DMS153 treated with DMSO at 0.1 percent for 48 hours (cell line): ENCODE results near the gene SPATC1L.
"Not testable (repeated sequence)": the region's sequence is repeated elsewhere in the genome, so short reads cannot be mapped to it uniquely, and the experiment has no call there.

Experiments
- DNase-seq: peaks from one replicate; lab custom pipeline; 2025; ENCODE audit not compliant: unreplicated experiment; lab: John Stamatoyannopoulos, UW

SPATC1L gene

DNA sequence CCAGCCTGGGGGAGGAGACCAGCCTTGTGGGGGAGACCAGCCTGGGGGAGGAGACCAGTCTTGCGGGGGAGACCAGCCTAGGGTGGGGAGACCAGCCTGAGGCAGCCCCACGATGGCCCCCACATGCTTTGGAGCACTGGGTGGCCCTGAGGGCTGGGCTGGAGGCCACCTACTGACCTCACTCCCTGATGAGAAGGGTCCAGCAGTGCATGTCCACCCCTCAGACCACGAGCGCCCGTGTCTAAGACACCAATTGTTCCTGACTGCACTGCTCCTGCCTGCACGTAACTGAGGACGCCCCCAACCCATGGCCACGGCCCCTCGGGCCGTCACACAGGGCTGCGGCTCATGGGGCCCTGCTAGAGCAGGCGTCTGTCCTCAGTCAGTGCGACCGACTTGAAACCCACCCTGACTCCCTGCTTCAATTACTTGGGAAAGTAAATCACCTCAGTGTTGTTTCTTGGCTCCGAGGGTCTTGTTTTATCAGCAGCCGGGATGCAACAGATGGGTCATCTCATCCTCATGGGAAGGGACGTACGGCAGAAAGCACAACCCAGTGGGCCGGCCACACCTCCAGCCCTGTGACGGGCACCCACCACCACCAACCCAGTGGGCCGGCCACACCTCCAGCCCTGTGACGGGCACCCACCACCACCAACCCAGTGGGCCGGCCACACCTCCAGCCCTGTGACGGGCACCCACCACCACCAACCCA, at the start of gene SPATC1L:
SPATC1L (minus strand) TSS at position 550 of the 715 bp plus-strand sequence. CDS start 1,643 bp downstream, outside the sequence.
- DNase-seq: no peak

GRCh38 chr21:46229923-46230260, 45.6 kb upstream of the SPATC1L start:
- no peak for DNase-seq

DNA sequence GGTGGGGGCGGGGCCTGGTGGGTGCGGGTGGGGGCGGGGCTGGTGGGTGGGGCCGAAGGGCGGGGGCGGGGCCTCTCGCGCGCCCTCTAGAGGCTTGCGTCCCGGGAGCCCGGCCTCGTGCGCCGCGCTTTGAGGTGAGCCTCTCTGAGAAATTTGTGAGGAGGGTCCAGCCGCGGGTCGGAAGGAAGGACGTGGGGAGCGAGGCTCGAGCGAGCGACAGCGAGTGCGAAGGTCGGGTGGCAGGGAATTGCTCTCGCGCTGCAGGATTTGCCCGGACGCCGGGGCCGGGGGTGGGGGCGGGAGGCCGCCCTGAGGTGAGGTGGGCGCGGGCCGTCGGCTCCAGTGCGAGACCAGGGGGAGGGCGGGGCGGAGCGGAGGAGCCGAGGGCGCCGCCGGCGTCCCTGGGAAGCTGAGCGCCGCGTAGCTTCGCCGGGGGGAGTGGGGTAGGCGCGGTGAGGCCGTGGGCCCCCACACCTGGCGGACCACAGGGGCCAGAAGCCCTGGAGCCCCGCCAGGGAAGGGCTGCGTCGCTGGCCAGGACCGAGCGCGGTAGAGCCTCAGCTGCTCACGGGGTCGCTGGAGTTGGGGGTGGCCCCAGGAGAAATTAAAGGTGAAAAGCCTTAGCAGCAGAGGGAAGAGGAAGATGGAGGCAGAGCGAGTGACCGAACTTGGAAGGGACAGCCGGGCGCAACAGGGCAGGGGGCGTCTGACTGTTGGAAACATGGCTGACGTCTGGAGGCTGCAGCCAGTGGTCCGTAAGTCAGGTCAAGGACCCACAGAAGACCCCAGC, 45.1 kb upstream of the SPATC1L start:
- DNase-seq: peak; percentile 20

- DNase-seq: peak; percentile 88
Measured at GRCh38 chr21:46228345-46229051, 44.2 kb upstream of the SPATC1L start, which contains the start of gene LSS. TSS of gene LSS (minus strand) at chr21:46228774. CDS start at chr21:46228745, 29 bp downstream.

DNA sequence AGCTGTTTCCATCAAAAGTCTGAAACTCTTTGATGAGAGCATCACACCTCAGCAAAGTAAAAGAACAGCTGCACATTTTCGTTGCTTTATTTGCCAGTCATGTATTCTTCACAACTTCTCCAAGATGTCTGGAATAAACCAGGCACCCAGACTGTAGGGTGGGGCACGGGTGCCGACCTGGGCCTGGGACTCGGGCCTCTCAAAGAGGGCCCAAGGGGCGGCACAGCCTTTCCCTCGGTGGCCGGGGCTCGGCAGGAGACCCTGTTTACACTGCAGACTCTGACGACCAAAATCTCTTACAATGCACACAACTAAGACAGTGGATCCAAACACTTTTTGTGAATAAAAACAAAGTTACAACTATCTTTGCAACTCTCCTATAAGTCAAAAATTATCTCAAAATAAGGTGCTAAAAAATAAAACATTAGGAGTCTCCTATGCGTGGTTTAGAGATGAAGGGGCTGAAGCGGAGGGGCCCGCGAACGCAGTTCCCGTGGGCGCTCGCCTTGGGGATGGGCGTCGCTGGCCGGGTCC, 43.6 kb upstream of the SPATC1L start:
- DNase-seq: no peak

DNA sequence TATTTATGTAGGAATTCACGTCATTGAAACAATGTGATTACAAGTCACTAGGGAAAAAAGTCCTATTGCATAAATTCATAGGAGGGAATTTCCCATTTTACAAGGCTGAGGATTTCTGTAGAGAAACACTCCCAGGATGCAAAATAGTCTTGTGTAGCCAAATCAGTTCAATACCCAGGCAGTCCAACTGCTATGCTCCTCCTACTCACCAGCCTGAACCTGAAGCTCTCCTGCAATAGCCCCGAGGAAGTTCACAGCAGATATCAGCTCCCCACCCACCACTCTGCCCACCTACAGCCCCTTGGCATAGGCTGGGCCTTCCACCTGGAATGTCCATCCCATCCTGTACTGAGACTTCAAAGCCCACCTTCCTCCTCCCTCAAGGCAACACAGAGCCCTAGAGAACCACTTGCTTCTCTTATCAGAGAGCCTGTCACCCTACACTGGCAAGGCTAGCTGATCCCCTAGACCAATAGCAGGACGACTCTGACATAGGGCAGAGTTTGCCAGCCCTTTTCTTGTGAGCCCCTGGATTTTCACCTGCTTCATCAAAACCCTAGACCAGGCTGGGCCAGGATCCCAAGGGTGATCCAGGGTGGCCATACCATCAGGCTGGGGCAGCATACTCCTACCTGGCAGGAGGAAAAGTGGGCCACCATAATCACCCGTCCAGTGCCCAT, 42.8 kb upstream of the SPATC1L start:
- DNase-seq: no peak

DNA sequence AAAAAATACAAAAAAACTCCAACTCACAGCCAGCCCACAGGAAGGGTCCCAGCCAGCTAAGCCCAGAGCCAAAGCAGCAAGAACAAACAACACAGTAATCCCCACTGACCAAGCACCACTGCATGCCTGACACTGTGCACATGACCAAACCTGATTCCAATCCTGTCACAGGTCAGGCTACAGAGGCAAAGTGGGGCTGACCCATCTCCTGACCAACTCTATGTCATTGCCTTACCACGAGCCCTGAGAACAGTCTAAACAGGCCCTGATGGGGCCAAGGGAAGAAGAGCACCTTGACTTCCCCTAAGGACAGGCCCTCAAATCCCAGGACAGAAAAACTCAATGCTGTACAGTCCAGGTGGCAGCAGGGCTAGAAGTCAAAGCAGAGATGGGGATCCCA, 41.9 kb upstream of the SPATC1L start:
- DNase-seq: no peak

GRCh38 chr21:46223661-46224060, 39.4 kb upstream of the SPATC1L start:
- DNase-seq: not testable (repeated sequence)

DNA sequence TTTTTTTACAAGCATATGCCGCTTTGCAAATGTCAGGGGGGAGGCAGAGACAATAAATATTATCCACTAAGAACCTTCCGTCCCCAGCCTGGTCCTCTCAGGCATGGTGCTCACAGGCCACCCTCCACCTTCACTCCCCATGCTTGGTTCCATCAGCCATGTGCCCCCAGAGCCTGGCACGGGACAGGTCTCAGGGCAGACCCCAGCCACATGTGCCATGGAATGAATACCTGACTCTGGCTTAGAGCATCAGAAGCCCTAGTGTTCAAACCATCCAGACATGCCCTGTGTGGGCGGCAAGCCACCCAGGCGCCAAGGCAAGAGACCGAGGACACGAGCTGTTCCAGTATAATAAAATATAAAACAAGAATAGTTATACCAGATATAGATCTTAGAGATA, 39.0 kb upstream of the SPATC1L start:
- DNase-seq: no peak

- DNase-seq: no peak
Measured at GRCh38 chr21:46222436-46223116, 38.3 kb upstream of the SPATC1L start.

DNA sequence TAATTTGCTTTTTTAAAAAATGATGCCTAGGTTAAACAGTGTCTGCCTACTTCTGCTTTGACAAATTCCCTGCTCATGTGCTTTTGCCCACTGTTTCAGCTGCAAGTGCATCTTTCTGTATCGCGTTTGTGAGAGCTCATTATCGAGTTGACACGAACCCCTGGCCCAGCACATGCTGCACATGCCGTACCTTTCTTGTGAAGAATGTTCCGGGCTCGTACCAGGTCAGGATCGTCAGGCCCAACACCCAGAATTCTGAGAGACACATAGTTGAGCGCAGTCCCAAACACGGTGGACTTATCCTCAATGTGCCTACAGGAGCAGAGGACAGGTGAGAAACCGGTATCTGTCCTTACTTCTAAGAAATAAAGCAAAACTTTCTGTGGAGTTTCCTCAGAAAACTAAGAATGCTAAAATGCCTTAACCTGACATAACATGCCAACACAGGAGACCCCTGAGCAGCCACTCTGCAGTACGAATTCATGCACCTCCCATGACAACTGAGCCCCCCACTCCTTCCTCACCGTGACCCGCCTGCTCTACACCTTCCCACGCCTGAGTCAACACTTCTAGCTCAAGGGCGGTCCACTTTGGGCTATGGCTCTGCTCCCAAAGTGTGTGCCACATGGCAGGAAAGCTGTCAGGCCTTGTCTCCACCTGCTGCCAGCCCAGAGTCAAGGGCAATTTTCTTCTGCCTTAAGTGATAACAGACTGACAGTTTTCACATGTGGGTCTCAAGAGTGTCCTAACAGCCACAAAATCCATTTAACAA, 37.6 kb upstream of the SPATC1L start:
- no peak for DNase-seq

DNA sequence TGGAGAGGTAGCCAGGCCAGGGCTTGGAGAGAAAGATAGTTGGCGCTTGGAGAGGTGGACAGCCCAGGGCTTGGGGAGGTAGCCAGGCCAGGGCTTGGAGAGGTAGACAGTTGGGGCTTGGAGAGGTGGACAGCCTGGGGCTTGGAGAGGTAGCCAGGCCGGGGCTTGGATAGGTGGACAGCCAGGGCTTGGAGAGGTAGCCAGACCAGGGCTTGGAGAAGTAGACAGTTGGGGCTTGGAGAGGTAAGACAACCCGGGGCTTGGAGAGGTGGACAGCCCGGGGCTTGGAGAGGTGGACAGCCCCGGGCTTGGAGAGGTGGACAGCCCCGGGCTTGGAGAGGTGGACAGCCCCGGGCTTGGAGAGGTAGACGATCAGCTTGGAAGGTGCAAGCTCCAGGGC, 36.6 kb upstream of the SPATC1L start:
- DNase-seq: no peak

GRCh38 chr21:46220275-46220810, 36.1 kb upstream of the SPATC1L start:
- no peak for DNase-seq

- DNase-seq: no peak
Measured at GRCh38 chr21:46219591-46220239, 35.5 kb upstream of the SPATC1L start.

GRCh38 chr21:46218906-46219590, 34.8 kb upstream of the SPATC1L start:
- no peak for DNase-seq

DNA sequence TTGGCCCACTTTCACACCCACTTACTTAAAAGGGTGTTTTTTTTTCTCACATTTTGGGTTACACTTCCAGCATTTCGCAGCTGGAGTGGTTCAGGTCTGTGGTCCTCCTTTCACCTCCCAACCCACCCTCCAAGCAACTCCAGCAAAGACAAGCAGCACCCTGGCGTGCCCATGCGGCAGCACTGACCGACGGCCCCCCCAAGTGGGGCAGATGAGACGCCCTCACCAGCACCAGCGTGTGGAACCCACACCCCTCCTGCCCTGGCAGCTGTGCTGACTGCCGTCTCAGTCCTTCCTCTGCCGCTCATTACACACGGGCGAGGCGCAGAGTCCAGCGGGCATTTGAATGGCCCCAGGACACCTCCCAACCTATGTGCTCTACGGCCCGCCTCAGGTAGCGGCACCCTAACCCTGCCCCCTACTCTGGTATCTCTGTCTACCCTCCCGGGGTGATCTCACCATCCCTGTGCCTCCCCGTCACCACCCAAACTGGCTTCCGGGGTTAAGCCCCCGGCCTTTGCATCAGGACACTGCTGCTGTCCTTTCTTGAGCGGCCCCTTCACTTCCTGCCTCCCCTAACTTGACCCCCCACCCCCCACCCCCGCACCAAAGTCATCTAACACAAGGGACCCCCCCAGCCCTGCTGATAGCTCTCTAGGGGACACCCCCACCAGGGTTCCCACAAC, 33.4 kb upstream of the SPATC1L start:
- no peak for DNase-seq

DNA sequence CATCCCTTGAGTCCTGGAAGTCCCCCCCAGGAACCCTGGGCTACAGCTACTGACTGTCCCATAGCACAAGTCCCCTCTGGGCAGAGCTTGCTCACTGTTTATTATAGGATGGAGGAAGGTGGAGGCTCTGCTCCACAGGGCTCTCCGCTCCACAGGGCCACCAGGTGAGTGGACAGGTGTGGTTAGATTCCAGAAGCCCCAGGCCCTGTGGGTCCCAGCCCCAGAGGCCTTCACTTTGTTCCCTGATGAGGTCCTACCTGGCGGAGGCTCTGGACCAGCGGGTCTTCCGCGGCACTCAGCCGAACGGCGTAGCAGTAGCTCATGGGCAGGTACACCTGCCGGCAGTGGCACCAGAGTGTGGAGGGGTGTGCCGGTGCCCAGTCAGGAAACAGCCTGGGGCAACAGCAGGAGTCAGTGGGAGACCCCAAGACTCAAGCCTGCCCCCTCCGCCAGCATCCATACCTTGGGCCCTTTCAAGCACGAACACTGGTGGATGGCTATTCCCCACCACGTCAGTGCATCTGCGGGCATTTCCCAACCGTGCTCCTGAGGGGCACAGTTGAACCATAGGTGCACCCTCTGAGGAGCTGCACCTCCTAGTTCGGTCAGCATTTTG, 32.0 kb upstream of the SPATC1L start:
- DNase-seq: no peak
